Activated T-cell treated with anti-CD3 and anti-CD28 coated beads for 24 hours (primary cell): ENCODE measurements around the gene ANKRD23.

Source experiments
- DNase-seq: peaks from one replicate; pipeline ENCODE4 v3.0.0-alpha.2; 2020; ENCODE audit warnings: low read depth

Gene ANKRD23

DNA sequence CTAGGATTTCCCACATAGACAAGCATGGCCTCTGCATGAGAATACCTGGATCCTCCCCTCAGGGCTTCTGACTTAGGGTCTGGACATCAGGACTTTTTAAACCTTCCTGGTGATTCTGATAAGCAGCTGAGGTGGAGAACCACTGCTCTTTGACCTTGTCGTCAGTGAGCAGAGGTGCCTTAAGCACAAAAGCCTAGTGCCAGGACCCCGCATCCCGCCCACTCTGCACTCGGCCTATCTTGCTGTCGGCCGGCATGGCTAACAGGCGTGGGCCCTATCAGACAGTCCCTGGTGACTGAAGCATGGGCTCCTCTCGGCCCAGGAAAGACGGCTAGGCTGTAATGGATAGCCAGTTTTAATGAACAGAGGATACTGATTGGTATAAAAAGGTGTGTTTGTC lies 6.2 kb downstream of the ANKRD23 start:
- DNase-seq = no peak

DNA sequence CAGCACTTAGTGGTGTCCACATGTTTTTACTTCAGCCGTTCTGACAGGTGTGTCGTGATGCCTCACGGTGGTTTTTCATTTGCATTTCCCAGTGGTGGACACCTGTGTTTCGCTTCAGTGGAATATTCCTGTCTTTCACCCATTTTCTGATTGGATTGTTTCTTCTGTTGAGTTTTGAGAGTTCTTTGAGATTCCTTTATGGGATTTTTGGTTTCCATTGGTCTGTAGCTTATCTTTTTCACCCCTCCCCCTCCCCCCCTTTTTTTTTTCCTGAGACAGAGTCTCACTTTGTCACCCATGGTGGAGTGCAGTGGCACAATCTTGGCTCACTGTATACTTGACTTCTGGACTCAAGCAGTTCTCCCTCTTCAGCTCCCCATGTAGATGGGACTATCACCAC lies 8.0 kb downstream of the ANKRD23 start:
- no peak for DNase-seq

DNA sequence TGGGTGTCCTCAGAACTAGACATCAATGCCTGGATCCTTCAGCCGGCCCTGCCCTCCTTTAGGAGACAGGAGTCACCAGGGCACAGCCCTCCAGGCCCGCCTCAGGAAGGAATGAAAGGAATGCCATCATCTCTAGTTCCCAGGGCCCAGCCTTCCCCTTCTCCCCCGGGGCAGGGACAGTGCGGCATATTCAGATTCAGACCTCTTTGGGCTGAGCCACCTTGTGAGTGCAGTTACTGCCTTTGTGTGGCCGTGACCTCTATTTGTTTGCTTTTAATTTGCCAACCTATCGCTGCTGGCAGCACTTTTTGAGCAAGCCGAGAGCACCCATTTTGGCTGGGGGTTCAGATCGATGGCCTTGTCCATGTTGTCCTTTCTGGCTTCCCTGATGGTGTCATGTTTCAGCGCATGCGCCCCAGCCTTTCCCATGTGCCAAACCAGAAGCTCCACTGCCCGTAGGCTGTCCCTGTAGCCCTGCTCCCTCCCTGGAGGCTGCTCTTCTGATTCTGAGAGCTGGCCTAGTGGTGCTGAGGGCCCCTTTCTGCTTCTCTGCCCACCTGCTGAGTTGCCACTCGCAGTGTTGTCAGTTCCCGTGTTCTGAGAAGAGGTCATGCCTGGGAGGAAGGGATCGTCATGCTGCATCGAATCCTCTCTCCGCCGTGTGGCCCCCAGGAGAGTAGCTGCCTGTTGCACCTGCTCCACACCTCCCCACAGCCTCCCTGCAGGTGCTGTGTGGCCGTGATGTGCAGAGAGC lies 10.9 kb downstream of the ANKRD23 start:
- no peak for DNase-seq

- DNase-seq = no peak
These were observed 11.4 kb downstream of the ANKRD23 start for GRCh38 chr2:96832408-96832753.

GRCh38 chr2:96831679-96832078 lies 12.1 kb downstream of the ANKRD23 start:
- DNase-seq = no peak

- no peak for DNase-seq
These were observed 13.7 kb downstream of the ANKRD23 start for GRCh38 chr2:96830044-96830562.

- DNase-seq = no peak
These were observed 14.9 kb downstream of the ANKRD23 start for GRCh38 chr2:96828874-96829273.

GRCh38 chr2:96828436-96828835 lies 15.4 kb downstream of the ANKRD23 start:
- no peak for DNase-seq

- DNase-seq = no peak
These were observed 17.1 kb downstream of the ANKRD23 start for GRCh38 chr2:96826546-96827278.

DNA sequence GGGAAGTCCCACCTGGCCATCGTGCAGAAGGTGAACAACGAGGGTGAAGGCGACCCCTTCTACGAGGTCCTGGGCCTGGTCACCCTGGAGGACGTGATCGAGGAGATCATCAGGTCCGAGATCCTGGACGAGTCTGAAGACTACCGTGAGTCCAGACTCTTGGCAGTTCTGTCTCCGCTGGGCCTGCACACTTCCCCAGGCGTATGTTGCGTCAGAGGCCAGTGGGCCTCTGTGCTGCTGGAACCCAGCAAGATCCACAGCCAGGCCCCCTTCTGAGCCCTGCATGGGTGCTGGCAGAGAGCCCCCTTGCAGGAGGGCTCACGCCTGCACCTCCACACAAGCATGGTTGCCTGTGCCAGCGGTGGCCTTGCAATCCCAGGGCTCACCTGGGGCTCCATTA lies 18.8 kb downstream of the ANKRD23 start:
- no peak for DNase-seq

DNA sequence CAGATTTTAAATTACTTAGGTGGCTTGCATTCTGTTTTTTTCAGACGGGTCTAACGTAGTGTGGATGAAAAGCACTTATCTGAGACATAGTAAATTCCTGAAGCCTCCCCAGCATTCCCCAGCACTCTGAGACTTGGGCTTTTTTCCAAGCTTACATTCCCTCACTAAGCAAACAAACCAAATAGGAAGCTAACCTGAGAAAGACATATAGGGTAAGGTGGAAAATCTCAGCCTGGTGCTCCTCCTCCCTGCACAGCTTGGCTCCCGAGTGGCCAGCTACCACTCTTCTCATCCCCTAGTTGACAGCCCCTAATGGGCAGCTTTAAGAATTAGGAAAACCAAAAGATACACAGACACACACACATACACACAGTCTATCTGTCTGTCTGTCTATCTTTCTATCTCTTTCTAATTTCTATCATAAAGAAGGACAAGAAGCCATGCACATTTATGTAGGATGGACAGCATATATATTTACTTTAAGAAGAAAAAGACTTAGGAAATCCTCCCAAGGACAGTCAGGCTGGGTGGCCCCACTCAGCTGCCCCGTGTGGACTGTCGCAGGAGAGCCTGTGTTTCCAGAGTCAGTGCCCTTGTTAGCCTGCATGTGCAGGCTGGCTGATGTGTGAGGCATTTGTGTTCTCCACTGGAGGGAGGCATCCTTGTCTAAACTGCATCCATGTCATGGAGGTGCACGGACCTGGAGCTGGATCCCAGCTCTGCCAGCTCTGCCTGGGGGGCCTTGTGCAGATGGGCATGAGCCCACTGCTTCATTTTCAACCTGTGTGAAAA lies 19.5 kb downstream of the ANKRD23 start:
- no peak for DNase-seq

DNA sequence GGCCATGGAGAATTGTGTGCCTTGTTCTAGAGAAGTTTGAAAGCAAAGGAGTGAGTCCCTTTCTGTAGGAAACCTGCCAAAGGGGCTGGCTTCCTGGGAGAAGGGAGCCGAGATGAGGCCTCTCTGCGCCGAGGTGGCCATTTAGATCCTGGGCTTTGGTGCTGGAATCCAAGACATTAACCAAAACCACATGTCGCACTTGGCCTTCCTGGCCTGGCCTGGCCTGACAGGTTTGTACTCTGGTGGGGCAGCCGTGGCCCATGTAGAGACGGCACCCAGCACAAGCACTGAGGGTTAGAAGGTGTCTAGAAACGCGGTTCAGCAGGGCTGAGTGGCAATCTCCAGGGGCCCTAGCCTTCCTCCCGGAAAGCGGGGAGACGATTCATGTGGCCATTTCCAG lies 20.6 kb downstream of the ANKRD23 start:
- no peak for DNase-seq

DNA sequence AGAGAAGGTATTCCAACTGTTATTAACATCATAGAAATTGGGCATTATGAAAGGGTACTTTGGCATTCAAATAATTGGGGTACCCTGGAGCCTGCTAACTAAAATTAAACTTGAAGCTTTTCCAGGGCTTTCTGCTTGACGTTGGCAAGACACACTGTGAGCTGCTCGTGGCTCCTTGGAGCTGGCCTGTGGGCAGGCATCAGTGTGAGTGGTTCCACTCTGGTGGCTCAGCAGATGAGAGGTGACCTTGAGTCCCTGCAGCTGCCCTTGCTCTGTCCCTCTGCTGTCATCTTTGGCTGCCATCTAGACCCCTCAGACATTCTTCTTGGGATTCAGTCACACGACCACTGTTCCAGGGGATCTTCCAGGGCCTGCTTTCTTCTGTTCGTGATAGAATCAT lies 21.0 kb downstream of the ANKRD23 start:
- no peak for DNase-seq

DNA sequence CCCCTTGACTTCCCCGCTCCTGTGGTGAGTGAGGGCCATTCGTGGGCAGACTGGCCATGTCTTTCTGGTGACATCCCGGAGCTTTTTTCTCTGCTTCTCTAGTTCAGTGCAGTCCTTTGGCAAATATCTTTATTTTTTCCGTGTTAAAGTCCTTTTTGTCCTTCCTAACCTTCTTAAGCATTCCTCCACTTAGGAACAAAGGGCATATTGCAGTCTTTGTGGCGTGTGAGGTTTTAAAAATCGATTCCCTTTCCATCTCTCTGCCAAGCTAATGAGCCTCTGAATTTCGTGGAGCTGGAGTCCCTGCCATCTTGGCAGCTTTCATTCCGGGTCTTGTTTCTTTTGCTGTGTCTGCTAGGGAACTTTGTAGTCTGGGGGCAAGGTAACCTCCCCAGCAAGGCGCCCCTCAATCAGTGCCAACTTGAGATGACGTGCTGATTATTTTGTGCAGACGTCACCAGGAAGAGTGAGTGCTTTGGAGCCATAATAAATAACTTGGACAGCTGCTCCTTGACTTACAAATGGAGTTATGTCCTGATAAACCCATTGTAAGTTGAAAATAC lies 22.6 kb downstream of the ANKRD23 start:
- no peak for DNase-seq

- DNase-seq = no peak
These were observed 23.8 kb downstream of the ANKRD23 start for GRCh38 chr2:96819876-96820511.

DNA sequence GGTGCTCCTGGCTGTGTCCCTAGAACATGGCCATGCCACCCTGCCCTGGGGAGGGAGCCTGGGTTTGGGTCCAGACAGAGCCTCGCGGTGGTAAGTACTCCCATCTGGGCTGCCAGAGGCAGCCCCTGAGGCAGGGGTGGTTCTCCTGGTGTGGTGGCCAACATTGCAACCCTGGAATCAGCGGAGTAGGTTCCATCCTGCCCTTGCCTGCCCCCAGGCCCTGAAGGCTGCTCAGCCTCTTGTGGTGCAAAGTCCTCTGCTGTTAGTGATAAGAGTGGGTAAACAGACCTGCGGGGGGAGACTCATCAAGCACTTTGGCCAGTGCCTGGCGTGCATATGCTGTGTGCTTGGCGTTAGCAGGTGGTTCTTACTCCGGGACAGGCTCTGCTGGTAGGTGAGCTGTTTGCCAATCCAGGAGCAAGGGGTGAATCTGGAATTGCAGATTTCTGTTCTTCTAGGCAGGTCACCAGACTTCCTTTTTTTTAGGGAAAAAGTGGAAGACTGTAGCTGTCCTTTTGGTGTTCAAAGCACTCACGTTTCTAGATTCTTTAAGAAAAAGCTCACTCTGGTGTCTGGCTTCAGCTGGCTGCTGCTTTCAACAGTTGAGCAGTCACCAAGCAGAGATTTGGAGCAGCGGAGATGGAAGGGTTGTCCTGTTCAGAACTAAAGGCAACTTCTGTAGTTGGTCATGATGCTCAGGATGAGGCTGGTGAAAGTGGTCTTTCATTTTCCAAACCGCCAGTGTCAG lies 24.5 kb downstream of the ANKRD23 start:
- no peak for DNase-seq

DNA sequence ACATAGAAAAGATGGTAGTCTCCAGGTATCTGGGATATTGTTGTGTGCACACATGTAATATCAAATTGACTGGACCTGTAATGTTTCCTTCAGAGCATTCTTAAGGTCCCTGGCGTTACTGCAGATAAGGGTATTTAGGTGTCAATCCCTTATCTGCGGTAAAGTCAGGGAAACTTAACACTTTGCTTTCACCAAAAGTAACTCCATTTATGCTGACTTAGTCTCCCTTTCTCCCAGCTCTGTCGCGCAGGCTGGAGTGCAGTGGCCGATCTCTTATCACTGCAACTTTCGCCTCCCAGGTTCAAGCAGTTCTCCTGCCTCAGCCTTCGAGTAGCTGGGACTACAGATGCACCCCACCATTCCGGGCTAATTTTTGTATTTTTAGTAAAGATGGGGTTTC lies 25.9 kb downstream of the ANKRD23 start:
- DNase-seq = no peak

DNA sequence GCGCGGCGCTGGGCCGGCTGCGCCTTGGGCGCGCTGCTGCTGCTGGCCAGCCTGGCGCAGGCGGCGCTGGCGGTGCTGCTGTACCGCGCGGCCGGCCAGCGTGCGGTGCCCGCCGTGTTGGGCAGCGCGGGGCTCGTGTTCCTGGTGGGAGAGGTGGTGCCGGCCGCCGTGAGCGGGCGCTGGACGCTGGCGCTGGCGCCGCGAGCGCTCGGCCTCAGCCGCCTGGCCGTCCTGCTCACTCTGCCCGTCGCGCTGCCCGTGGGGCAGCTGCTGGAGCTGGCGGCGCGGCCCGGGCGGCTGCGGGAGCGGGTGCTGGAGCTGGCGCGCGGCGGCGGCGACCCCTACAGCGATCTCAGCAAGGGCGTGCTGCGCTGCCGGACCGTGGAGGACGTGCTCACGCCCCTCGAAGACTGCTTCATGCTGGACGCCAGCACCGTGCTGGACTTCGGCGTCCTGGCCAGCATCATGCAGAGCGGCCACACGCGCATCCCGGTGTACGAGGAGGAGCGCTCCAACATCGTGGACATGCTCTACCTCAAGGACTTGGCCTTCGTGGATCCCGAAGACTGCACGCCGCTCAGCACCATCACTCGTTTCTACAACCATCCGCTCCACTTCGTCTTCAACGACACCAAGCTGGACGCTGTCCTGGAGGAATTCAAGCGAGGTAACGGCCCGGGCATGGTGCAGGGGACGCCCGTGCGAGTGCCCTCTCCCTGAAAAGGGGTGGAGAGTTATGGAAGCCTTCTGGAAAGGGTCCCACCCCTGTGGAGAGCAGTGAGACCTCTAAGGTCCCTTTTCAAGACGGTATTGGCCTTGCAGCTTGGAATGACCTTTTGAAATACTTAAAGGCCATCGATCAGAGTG lies 26.8 kb downstream of the ANKRD23 start:
- DNase-seq = no peak

DNA sequence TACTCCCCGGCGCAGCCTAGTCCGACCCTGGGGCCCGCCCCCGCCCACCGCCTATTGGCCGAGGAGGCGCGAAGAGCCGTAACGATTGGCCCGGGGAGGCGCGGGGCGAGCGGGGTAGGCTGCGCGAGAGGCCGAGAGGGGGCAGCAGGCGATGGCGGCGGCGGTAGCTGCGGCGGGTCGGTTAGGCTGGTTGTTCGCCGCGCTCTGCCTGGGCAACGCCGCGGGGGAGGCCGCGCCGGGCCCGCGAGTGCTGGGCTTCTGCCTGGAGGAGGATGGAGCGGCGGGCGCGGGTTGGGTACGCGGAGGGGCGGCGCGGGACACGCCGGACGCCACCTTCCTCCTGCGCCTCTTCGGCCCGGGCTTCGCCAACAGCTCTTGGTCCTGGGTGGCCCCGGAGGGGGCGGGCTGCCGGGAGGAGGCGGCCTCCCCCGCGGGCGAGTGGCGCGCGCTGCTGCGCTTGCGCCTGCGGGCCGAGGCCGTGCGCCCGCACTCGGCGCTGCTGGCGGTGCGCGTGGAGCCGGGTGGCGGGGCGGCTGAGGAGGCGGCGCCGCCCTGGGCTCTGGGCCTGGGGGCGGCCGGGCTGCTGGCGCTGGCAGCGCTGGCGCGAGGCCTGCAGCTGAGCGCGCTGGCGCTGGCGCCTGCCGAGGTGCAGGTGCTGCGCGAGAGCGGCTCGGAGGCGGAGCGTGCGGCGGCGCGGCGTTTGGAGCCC lies 27.5 kb downstream of the ANKRD23 start, which contains the start of gene CNNM3:
CNNM3 (plus strand) TSS at position 142 of the 709 bp plus-strand sequence; CDS start at position 152, 10 bp downstream.
- DNase-seq = peak; percentile 93
